ENCODE results near the gene PARD3B.

DNA sequence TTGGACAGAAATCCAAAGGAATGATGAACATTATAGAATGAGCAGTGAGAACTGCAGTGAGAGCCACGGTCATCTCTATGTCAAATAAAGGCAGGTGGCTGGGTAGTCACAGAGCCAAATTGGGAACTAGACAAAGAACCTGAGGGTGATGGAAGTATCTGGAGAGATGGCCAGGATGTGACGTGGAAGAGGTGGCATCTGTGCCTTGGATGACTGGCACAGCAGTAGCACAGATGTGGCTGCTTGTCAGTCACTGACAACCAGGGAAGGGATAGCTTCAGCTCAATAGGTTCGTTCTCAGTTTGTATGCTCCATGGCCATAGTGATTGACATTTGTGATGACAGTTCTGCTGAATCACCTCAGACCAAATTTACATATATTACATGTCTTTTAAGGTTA lies 172.3 kb downstream of the PARD3B start:
- TF ChIP-seq HDGF (IDR thresholded peaks at IDR 0.05; ENCODE audit: borderline replicate concordance): no peak
- TF ChIP-seq ELF4 (IDR thresholded peaks at IDR 0.05): no peak
- TF ChIP-seq FOXM1 (IDR thresholded peaks at IDR 0.05; ENCODE audit: borderline replicate concordance): no peak
